Naive thymus-derived CD8-positive, alpha-beta T cell (primary cell): Measurements from ENCODE around the gene PFN3. TPM values are rescaled to one million over a fixed set of nuclear protein-coding genes. Genes with fewer than 3 reads are reported as not detected.

Experiments
- ATAC-seq, 2 donors: fragments of 150-1000 bp; cut with Tn5 transposase in 1 of 2; sonication (Bioruptor Pico), chemical (Tn5 transposase) in 1 of 2; 1 replicate in 1 of 2; 2 replicates in 1 of 2; pipeline ENCODE4 v1.10.0; 2021; ENCODE audit warnings: mild to moderate bottlenecking in 2 of 2, moderate library complexity in 2 of 2
- POLR2A ChIA-PET: fragments of 350-600 bp; sonication (Branson Sonifier 250); formaldehyde crosslinking; loops from one replicate; lab custom pipeline; 2021; ENCODE audit warnings: antibody characterized with exemption; lab: Charles Lee
- DNase-seq, 10 donors: peaks; one replicate each; pipeline versions ENCODE4 v3.0.0 to v3.0.0-alpha.2; 2020 to 2022
- H3K27ac Mint-ChIP-seq, 10 donors: one replicate each; pipeline ENCODE4 v1.8.0; 2020 to 2022; ENCODE audit warnings: mild to moderate bottlenecking in 10 of 10, mixed read lengths in 10 of 10, moderate library complexity in 4 of 10, inconsistent platforms in 1 of 10
- H3K27me3 Mint-ChIP-seq, 5 donors: one replicate each; pipeline ENCODE4 v1.8.0; 2021 to 2022; ENCODE audit warnings: mixed read lengths in 5 of 5
- H3K36me3 Mint-ChIP-seq, 3 donors: one replicate each; pipeline ENCODE4 v1.8.0; 2020 to 2022; ENCODE audit warnings: mixed read lengths in 3 of 3, mild to moderate bottlenecking in 2 of 3, inconsistent platforms in 1 of 3
- H3K4me1 Mint-ChIP-seq, 4 donors: one replicate each; pipeline ENCODE4 v1.8.0; 2021 to 2022; ENCODE audit warnings: mixed read lengths in 4 of 4
- H3K4me3 Mint-ChIP-seq, 10 donors: one replicate each; pipeline ENCODE4 v1.8.0; 2020 to 2022; ENCODE audit warnings: mild to moderate bottlenecking in 10 of 10, mixed read lengths in 10 of 10, moderate library complexity in 6 of 10, inconsistent platforms in 1 of 10
- H3K9me3 Mint-ChIP-seq, 9 donors: one replicate each; pipeline ENCODE4 v1.8.0; 2020 to 2022; ENCODE audit warnings: mixed read lengths in 9 of 9, mild to moderate bottlenecking in 3 of 9, inconsistent platforms in 1 of 9, moderate library complexity in 1 of 9
- polyA plus RNA-seq, 3 donors: library from polyadenylated mRNA; unstranded; fragments of 300-500 nt; fragmentation: Illumina TruSeq; gene quantifications; one replicate each; pipeline ENCODE4 v1.2.3, GENCODE V29; 2021
- total RNA-seq, 8 experiments: library from RNA in 2 of 8; stranded (reverse) in 2 of 8; gene quantifications; one replicate each; pipeline ENCODE4 v1.2.3 and lab custom pipeline; 2021 to 2026

PFN3 gene
- total and polyA plus RNA-seq, 5 experiments from 2014 or later, result not detected

DNA sequence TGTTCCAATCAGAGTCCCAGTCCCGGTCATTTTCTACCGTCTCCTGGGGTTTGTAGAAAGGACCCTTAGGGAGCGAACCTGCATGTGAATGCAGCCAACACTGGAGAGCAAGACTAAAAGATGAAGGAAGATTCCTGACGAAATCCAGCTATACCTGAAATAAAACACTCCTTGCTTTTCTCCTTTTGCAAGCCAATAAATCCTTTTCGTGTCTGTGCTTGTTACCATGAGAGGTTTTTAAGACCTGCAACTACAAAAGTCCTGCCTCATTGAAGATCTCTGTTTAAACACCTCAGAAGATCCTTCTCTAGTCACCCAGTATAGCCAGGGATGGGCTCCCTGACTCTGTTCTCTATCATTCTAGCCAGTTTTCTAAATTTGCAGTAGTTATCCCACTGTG lies 26.2 kb downstream of the PFN3 start:
- H3K4me1 Mint-ChIP-seq, result peaks cover 29 to 83% (median 65%) of the 10 kb centered on the region in 4 donors
- H3K4me3 Mint-ChIP-seq, result peak overlapping the region in 9 of 10 donors; percentile 32 to 85 (median 80)
- no peaks in the 10 kb centered on the region for H3K27me3 Mint-ChIP-seq
- H3K27ac Mint-ChIP-seq, result peak overlapping the region; percentile 83 to 94 (median 90)
- POLR2A ChIA-PET, result interaction anchor here (0.7 to 13.2 kb wide), 6 partner anchors 9 to 129 kb away, joined by 3 to 247 read pairs (median 34); partner anchors contain the start of genes LMAN2, RGS14 and SLC34A1
- H3K9me3 Mint-ChIP-seq, result no peaks in the 10 kb centered on the region
- DNase-seq (no peak), ATAC-seq (no peak)
- peaks cover 1 to 13% (median 10%) of the 10 kb centered on the region in 3 donors for H3K36me3 Mint-ChIP-seq

DNA sequence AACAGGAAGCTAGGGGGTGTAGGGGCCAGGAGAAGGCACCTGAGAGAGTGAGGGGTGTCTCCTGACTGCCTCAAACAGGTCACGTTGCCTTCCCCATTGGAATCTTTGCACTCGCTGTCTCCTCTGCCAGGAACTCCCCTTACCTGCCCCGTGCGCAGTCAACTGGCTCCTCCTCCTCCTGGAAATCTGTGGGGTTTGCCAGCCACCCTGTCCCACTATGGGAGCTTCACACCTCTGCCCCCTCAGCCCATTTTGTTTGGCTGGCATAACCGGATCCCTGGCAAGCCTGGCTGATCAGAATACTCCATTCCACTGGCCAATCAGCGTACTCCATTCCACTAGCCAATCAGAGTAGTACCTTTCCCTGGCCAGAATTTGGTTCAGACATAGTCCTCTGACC lies 26.7 kb downstream of the PFN3 start:
- Mint-ChIP-seq H3K27me3 (no peaks in the 10 kb centered on the region), H3K36me3 (peaks cover 5 to 17% (median 13%) of the 10 kb centered on the region in 3 donors), H3K4me3 (peak overlapping the region; percentile 15 to 85 (median 78)), H3K4me1 (peaks cover 32 to 86% (median 66%) of the 10 kb centered on the region in 4 donors), H3K9me3 (no peaks in the 10 kb centered on the region), H3K27ac (peak overlapping the region; percentile 83 to 94 (median 90))
- POLR2A ChIA-PET, result interaction anchor here (0.6 to 13.2 kb wide), 9 partner anchors 9 to 81 kb away, joined by 3 to 247 read pairs (median 8); partner anchors contain the start of genes LMAN2, PRR7, RGS14 and SLC34A1
- DNase-seq, result no peak
- no peak for ATAC-seq

DNA sequence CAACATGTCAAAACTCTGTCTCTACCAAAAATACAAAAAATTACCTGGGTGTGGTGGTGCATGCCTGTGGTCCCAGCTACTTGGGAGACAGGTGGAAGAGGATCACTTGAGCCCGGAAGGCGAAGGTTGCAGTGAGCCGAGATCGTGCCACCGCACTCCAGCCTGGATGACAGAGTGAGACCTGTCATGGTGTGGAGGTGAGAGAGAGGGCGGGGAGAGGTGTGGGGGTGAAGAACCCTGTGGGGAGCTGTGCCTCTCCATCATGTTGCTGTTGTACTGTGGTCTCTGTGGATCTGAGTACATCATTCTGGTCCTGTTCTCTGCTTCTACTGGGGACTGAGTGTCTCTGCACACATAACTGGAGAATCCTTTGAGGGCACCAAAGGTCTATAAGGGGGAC lies 27.6 kb downstream of the PFN3 start:
- H3K36me3 Mint-ChIP-seq, result peaks cover 6 to 25% (median 13%) of the 10 kb centered on the region in 3 donors
- H3K9me3 Mint-ChIP-seq, result no peaks in the 10 kb centered on the region
- ATAC-seq (peak; percentile 38 to 52), DNase-seq (no peak)
- POLR2A ChIA-PET, result interaction anchor here (0.6 to 13.2 kb wide), 19 partner anchors 8 to 836 kb away, joined by 3 to 247 read pairs (median 6); partner anchors contain the start of genes GRK6, HNRNPAB, LMAN2 and MXD3
- H3K4me3 Mint-ChIP-seq, result peak overlapping the region; percentile 73 to 85 (median 81)
- peak overlapping the region; percentile 69 to 94 (median 92) for H3K27ac Mint-ChIP-seq
- H3K4me1 Mint-ChIP-seq, result peaks cover 37 to 90% (median 74%) of the 10 kb centered on the region in 4 donors
- H3K27me3 Mint-ChIP-seq, result no peaks in the 10 kb centered on the region

DNA sequence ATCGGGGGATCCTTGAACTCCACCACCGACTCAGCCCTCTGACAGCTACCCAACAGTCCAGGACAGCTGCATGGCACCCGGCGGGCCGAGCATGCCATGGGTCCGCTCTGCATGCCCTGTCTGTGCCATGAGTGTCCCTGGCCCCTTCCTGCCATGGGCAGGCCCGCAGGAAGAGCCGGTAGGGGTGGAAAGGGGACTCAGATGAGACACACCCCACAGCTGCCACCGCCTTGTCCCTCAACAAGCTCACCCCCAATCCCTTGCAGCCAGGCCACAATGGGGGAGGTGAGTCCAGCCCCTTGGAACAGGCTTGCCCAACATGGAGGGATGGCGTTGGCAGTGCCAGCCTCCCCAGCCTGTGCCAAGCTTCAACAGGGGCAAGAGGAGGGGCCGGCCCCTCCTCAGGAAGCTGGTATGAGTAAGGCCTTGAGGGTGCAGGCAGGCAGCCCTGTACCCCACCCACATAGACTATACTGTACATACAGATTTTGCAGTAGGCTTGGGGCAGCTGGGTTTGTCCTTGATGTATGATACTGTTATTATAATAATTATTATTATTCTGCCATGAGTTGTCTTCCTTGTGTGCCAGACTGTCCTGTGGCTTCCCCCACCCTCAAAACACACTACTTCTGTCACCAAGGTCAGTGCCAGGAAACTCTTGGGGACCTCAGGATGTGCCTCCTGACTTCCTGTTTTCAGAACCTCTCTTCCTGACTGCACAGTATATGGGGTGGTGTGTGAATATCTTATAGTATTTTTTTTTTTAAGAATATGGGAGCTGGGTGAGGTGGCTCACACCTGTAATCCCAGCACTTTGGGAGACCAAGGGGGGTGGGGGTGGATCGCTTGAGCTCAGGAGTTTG lies 28.2 kb downstream of the PFN3 start:
- peak; percentile 44 to 51 for ATAC-seq
- POLR2A ChIA-PET, result interaction anchor here (0.5 to 13.2 kb wide), 23 partner anchors 11 to 967 kb away, joined by 3 to 247 read pairs (median 5); partner anchors contain the start of genes GRK6, HNRNPAB, LMAN2 and MXD3
- H3K4me3 Mint-ChIP-seq, result peak overlapping the region; percentile 73 to 85 (median 81)
- peak in 2 of 10 donors; percentile 37 to 71 for DNase-seq
- no peaks in the 10 kb centered on the region for H3K9me3 Mint-ChIP-seq
- H3K36me3 Mint-ChIP-seq, result peaks cover 6 to 25% (median 13%) of the 10 kb centered on the region in 3 donors
- peaks cover 37 to 83% (median 74%) of the 10 kb centered on the region in 4 donors for H3K4me1 Mint-ChIP-seq
- no peaks in the 10 kb centered on the region for H3K27me3 Mint-ChIP-seq
- H3K27ac Mint-ChIP-seq, result peak overlapping the region; percentile 69 to 94 (median 92)

DNA sequence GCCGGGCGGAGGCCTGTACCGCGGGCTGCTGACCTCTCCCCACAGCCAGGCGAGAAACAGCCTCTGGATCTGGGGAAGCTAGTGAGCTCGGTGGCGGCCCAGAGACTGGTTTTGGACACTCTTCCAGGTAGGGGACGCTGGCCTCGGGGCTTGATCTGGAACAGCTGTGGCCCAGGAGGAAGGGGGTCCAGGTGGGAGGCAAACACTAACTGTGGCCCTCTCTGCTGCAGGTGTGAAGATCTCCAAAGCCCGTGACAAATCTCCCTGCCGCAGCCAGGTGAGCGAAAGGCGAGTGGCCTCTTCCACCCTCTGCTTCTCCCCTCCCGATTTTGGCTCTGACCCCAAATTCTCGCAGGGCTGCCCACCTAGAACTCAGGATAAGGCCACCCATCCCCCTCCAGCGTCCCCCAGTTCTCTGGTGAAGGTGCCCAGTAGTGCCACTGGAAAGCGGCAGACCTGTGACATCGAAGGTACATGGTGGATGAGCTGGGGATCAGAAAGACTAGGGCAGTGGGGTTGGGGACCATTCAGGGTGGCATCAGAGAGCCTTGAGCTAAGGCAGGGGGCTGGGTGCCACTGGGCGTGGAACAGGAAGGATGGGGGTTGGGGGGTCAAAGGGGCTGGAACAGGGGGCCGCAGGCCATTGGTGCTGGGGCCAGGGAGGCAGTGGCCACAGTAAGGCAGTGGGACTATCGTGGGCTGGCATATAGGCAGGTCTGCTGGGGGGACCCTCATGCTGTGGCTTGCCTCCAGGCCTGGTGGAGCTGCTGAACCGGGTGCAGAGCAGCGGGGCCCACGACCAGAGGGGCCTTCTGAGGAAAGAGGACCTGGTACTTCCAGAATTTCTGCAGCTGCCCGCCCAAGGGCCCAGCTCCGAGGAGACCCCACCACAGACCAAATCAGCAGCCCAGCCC lies 29.1 kb downstream of the PFN3 start:
- Mint-ChIP-seq H3K36me3 (peaks cover 6 to 30% (median 13%) of the 10 kb centered on the region in 3 donors), H3K4me3 (peak overlapping the region; percentile 45 to 84 (median 75)), H3K4me1 (peaks cover 38 to 83% (median 76%) of the 10 kb centered on the region in 4 donors), H3K27ac (peak overlapping the region; percentile 66 to 94 (median 86)), H3K27me3 (no peaks in the 10 kb centered on the region), H3K9me3 (no peaks in the 10 kb centered on the region)
- POLR2A ChIA-PET, result interaction anchor here (0.7 to 13.2 kb wide), 23 partner anchors 7 to 1891 kb away, joined by 3 to 247 read pairs (median 6); partner anchors contain the start of genes GRK6, LMAN2, MXD3 and NSD1
- DNase-seq (no peak), ATAC-seq (no peak)

DNA sequence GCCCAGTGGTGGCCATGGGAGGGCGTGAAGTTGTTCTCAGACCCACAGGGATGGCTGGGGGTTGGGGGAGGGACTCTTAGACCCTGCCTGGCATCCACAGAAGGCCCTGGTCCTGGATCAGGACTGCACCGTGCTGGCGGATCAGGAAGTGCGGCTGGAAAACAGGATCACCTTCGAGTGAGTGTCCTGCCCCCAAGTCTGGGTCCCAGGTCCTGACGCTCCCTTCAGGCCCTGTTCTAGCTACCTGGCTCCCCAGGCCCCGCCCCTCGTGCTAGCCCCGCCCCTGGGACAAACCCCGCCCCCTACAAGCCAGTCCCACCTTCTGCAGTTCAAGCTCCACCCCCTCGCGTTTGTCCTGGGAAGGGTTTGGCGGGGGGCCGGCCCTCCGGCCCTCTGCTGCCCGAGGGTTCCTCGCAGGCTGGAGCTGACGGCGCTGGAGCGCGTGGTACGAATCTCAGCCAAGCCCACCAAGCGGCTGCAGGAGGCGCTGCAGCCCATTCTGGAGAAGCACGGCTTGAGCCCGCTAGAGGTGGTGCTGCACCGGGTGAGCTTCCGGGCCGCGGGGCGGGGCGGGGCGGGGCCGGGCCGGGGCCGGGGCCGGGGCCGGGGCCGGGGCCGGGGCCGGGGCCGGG lies 29.9 kb downstream of the PFN3 start:
- peaks cover 6 to 36% (median 13%) of the 10 kb centered on the region in 3 donors for H3K36me3 Mint-ChIP-seq
- no peaks in the 10 kb centered on the region for H3K9me3 Mint-ChIP-seq
- H3K4me3 Mint-ChIP-seq, result peak overlapping the region in 5 of 10 donors; percentile 45 to 77 (median 61)
- DNase-seq, result peak in 7 of 10 donors; percentile 45 to 82 (median 57)
- peak; percentile 77 to 80 for ATAC-seq
- peaks cover 38 to 81% (median 75%) of the 10 kb centered on the region in 4 donors for H3K4me1 Mint-ChIP-seq
- POLR2A ChIA-PET, result interaction anchor here (1.0 to 13.2 kb wide), 17 partner anchors 8 to 124 kb away, joined by 3 to 247 read pairs (median 6); partner anchors contain the start of genes GRK6, LMAN2, MXD3 and PRELID1
- H3K27ac Mint-ChIP-seq, result peak overlapping the region in 5 of 10 donors; percentile 57 to 92 (median 85)
- no peaks in the 10 kb centered on the region for H3K27me3 Mint-ChIP-seq

DNA sequence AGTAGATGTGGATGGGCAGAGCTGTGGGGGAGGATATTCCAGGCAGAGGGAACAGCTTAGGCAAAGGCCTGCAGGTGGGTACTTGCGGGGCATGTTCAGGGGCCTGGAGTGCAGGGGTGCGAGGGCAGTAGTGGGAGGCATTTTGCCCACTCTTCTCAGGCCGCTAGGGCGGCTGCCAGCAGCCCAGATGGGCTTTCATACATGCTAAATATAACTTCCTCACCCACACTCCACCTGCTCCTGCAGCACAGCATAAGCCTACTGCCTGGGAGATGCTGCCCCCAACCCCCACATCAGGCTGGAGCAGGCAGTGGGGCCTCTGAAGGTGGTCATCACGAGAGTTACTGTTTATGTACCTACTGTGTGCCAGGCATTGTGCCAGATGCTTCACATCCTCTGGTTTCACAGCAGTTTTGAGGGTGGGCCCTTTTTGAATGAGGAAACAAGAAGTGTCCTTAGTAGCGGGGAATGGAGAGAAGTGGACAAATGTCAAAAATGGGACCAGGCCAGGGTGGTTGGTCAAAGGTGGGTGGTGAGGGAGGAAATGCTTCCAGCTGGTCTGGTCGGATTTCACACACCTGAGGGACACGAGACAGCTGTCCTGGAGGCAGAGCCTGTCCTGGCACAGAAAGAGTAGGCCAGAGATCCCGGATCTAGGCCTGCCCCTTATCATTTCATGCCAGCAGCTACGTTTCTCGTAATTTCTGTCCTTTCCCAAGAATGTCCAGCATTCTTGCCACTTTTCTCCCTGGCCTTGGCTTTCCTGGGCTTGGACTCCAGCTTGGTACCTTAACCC lies 30.6 kb downstream of the PFN3 start:
- Mint-ChIP-seq H3K36me3 (peaks cover 6 to 37% (median 13%) of the 10 kb centered on the region in 3 donors), H3K27me3 (no peaks in the 10 kb centered on the region), H3K4me1 (peaks cover 34 to 77% (median 72%) of the 10 kb centered on the region in 4 donors), H3K27ac (peak overlapping the region; percentile 77 to 95 (median 90)), H3K4me3 (peak overlapping the region in 8 of 10 donors; percentile 45 to 77 (median 64)), H3K9me3 (no peaks in the 10 kb centered on the region)
- DNase-seq (no peak), ATAC-seq (no peak)
- POLR2A ChIA-PET, result interaction anchor here (0.9 to 13.2 kb wide), 14 partner anchors 9 to 125 kb away, joined by 3 to 247 read pairs (median 10); partner anchors contain the start of genes GRK6, LMAN2, MXD3 and RGS14

DNA sequence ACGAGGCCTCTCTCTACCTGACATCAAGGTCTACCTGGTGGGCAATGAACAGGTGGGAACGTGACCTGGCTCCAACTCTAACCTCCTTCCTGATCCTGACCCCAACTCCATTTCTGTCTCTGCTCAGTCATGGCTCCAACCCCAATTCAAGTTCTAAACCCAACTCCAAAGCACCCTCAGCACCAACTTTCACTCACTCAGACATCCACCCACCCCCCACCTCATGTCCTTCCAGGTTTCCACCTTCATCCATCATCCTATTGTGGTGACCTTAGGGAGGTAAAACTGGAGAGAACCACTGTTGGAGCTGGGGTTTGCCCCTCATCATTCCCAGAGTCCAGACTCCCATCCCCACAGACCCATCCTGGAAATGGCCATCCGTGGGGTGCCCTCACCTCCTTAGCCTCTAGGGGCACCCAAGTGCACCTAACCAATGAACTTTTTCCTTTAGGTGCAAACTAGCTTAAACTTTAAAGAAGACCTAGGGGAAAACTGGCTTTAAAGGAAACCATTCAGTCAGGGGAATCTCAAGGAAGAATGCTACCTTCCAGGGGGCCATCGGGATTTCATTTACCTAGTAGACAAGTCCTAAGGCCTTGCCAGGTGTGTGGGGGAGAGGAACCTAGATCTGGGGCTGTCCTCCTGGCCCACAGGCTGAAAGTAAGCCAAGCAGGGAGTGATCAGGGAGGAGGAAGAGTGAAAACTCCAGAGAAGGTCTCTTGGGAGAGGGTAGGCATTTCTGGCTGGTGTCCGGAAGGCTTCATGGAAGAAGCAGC lies 31.4 kb downstream of the PFN3 start:
- Mint-ChIP-seq H3K27me3 (no peaks in the 10 kb centered on the region), H3K9me3 (no peaks in the 10 kb centered on the region), H3K36me3 (peaks cover 6 to 42% (median 10%) of the 10 kb centered on the region in 3 donors), H3K27ac (peak overlapping the region; percentile 77 to 95 (median 90)), H3K4me1 (peaks cover 36 to 77% (median 72%) of the 10 kb centered on the region in 4 donors), H3K4me3 (peak overlapping the region in 9 of 10 donors; percentile 45 to 77 (median 54))
- DNase-seq (no peak), ATAC-seq (no peak)
- POLR2A ChIA-PET, result interaction anchor here (0.6 to 13.2 kb wide), 9 partner anchors 9 to 84 kb away, joined by 3 to 247 read pairs (median 5); partner anchors contain the start of genes LMAN2, RGS14 and SLC34A1

DNA sequence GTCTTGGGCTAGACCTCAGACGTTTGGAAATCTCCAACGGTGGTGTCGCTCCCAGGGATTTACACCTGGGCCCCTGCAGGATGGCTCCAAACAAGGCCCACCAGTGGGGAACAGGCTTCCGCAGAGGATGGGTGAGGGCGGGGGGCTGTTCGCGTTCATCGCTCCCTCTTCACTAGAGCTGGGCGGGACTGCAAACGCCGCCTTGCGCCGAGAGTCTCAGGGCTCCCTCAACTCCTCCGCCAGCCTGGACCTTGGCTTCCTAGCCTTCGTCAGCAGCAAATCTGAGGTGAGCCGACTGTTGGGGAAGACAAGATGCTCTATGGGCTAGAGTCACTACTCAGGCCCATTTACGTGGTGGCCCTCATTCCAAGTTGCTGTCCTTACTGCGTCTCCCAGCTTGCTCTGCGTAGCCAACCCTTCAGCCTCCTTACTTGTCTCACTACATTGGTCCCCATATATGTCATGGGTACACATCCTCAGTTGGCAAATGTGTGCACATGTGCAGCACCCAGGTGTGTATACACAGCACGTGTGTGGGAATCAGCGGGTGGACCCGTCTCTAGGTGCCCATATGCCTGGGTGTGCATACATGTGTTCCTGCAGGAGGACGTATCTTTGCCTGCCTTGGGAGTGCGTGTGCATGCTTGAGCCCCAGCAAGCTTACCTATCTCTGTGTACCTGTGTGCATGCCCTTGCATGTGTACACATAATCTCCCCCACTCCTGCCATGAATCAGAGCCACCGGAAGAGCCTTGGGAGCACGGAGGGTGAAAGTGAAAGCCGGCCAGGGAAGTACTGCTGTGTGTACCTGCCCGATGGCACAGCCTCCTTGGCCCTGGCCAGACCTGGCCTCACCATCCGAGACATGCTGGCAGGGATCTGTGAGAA lies 32.2 kb downstream of the PFN3 start:
- Mint-ChIP-seq H3K27me3 (no peaks in the 10 kb centered on the region), H3K4me3 (peak overlapping the region in 3 of 10 donors; percentile 18 to 54 (median 38)), H3K27ac (peak overlapping the region in 9 of 10 donors; percentile 27 to 93 (median 85)), H3K9me3 (no peaks in the 10 kb centered on the region), H3K36me3 (peaks cover 6 to 42% (median 7%) of the 10 kb centered on the region in 3 donors), H3K4me1 (peaks cover 34 to 75% (median 69%) of the 10 kb centered on the region in 4 donors)
- ATAC-seq, result no peak
- POLR2A ChIA-PET, result interaction anchor here (0.6 to 13.2 kb wide), 5 partner anchors 10 to 48 kb away, joined by 3 to 247 read pairs (median 4); partner anchors contain the start of genes LMAN2 and RGS14
- no peak for DNase-seq
